Measurements from ENCODE around the gene ATXN10.

Gene ATXN10

GRCh38 chr22:45804319-45804985 is 132.8 kb downstream of the ATXN10 start:
- no peaks in the 10 kb centered on the region for H3K27me3 ChIP-seq (ENCODE audit: insufficient read depth, low read length, poor library complexity, severe bottlenecking)
- H3K36me3 ChIP-seq (ENCODE audit: insufficient read depth, low read length), result peaks cover 38% of the 10 kb centered on the region; the same call in 1 of the 2 replicates
- no peak overlapping the region for H3K4me2 ChIP-seq (ENCODE audit: low read depth, low read length, poor library complexity, severe bottlenecking)
- no peaks in the 10 kb centered on the region for H3K79me2 ChIP-seq (ENCODE audit: insufficient read depth, low read length)
- no peaks in the 10 kb centered on the region for H3F3A ChIP-seq (ENCODE audit: low read depth)
- no peaks in the 10 kb centered on the region for H3K9me2 ChIP-seq (replicated peaks; ENCODE audit: low read depth, low read length)
- H3K9me3 ChIP-seq (ENCODE audit: insufficient read depth, low read depth, low read length), result no peaks in the 10 kb centered on the region
- no peak overlapping the region for H3K4me3 ChIP-seq (ENCODE audit: low read length, poor library complexity, severe bottlenecking)
- H3K9ac ChIP-seq (ENCODE audit: low read depth, low read length, poor library complexity, severe bottlenecking), result no peak overlapping the region
- no peak for TF ChIP-seq EZH2phosphoT487 (IDR thresholded peaks at IDR 0.05; ENCODE audit: borderline replicate concordance)
- TF ChIP-seq CTCF (conservative IDR thresholded peaks at IDR 0.05; ENCODE audit: low read length), result no peak
- no peaks in the 10 kb centered on the region for H4K20me1 ChIP-seq (ENCODE audit: insufficient read depth, low read length, poor library complexity, severe bottlenecking)
- no peak overlapping the region for H2AFZ ChIP-seq (ENCODE audit: low read length)
- H3K4me1 ChIP-seq (ENCODE audit: insufficient read depth, low read length, poor library complexity, severe bottlenecking), result no peaks in the 10 kb centered on the region

- H3K4me1 ChIP-seq (ENCODE audit: insufficient read depth, low read length, poor library complexity, severe bottlenecking), result no peaks in the 10 kb centered on the region
- no peak for TF ChIP-seq CTCF (conservative IDR thresholded peaks at IDR 0.05; ENCODE audit: low read length)
- no peak for TF ChIP-seq EZH2phosphoT487 (IDR thresholded peaks at IDR 0.05; ENCODE audit: borderline replicate concordance)
- no peaks in the 10 kb centered on the region for H3F3A ChIP-seq (ENCODE audit: low read depth)
- no peak overlapping the region for H2AFZ ChIP-seq (ENCODE audit: low read length)
- H3K36me3 ChIP-seq (ENCODE audit: insufficient read depth, low read length), result peaks cover 35% of the 10 kb centered on the region; the same call in 1 of the 2 replicates
- H3K9me3 ChIP-seq (ENCODE audit: insufficient read depth, low read depth, low read length), result no peaks in the 10 kb centered on the region
- H3K27me3 ChIP-seq (ENCODE audit: insufficient read depth, low read length, poor library complexity, severe bottlenecking), result no peaks in the 10 kb centered on the region
- no peaks in the 10 kb centered on the region for H3K79me2 ChIP-seq (ENCODE audit: insufficient read depth, low read length)
- no peak overlapping the region for H3K4me2 ChIP-seq (ENCODE audit: low read depth, low read length, poor library complexity, severe bottlenecking)
- no peaks in the 10 kb centered on the region for H4K20me1 ChIP-seq (ENCODE audit: insufficient read depth, low read length, poor library complexity, severe bottlenecking)
- no peak overlapping the region for H3K4me3 ChIP-seq (ENCODE audit: low read length, poor library complexity, severe bottlenecking)
- no peaks in the 10 kb centered on the region for H3K9me2 ChIP-seq (replicated peaks; ENCODE audit: low read depth, low read length)
- no peak overlapping the region for H3K9ac ChIP-seq (ENCODE audit: low read depth, low read length, poor library complexity, severe bottlenecking)
Observed at GRCh38 chr22:45804986-45805325, 133.3 kb downstream of the ATXN10 start.

GRCh38 chr22:45805413-45805812 is 133.8 kb downstream of the ATXN10 start:
- Histone ChIP-seq H3F3A (ENCODE audit: low read depth) (no peaks in the 10 kb centered on the region), H3K79me2 (ENCODE audit: insufficient read depth, low read length) (no peaks in the 10 kb centered on the region), H3K4me3 (ENCODE audit: low read length, poor library complexity, severe bottlenecking) (no peak overlapping the region)

More at GRCh38 chr22:45805413-45805812, 133.8 kb downstream of the ATXN10 start:
- no peaks in the 10 kb centered on the region for H3K9me2 ChIP-seq (replicated peaks; ENCODE audit: low read depth, low read length)
- H3K4me1 ChIP-seq (ENCODE audit: insufficient read depth, low read length, poor library complexity, severe bottlenecking), result no peaks in the 10 kb centered on the region
- no peak overlapping the region for H3K9ac ChIP-seq (ENCODE audit: low read depth, low read length, poor library complexity, severe bottlenecking)
- no peaks in the 10 kb centered on the region for H3K27me3 ChIP-seq (ENCODE audit: insufficient read depth, low read length, poor library complexity, severe bottlenecking)
- TF ChIP-seq EZH2phosphoT487 (IDR thresholded peaks at IDR 0.05; ENCODE audit: borderline replicate concordance), result no peak
- TF ChIP-seq CTCF (conservative IDR thresholded peaks at IDR 0.05; ENCODE audit: low read length), result no peak
- peaks cover 32% of the 10 kb centered on the region; the same call in 1 of the 2 replicates for H3K36me3 ChIP-seq (ENCODE audit: insufficient read depth, low read length)
- H3K4me2 ChIP-seq (ENCODE audit: low read depth, low read length, poor library complexity, severe bottlenecking), result no peak overlapping the region
- H2AFZ ChIP-seq (ENCODE audit: low read length), result no peak overlapping the region
- no peaks in the 10 kb centered on the region for H4K20me1 ChIP-seq (ENCODE audit: insufficient read depth, low read length, poor library complexity, severe bottlenecking)
- no peaks in the 10 kb centered on the region for H3K9me3 ChIP-seq (ENCODE audit: insufficient read depth, low read depth, low read length)
